Neuronal stem cell (in vitro differentiated cells): Measurements from ENCODE around the gene SP140L.

Experiments
- DNase-seq: peaks from one replicate; pipeline ENCODE4 v3.0.0-alpha.2; 2013; ENCODE audit warnings: low spot score
- H2AFZ ChIP-seq: one replicate; pipeline ENCODE4 v1.6.1; 2013; ENCODE audit warnings: mild to moderate bottlenecking, low read length, inconsistent platforms
- H2AK5ac ChIP-seq: 2 replicates; pipeline ENCODE4 v1.6.1; 2013; ENCODE audit warnings: low read depth, mild to moderate bottlenecking, inconsistent platforms, low read length, moderate library complexity, mixed read lengths
- H2BK120ac ChIP-seq: 2 replicates; pipeline ENCODE4 v1.6.1; 2013; ENCODE audit warnings: low read depth, mild to moderate bottlenecking, inconsistent platforms, low read length, moderate library complexity, mixed read lengths
- H2BK12ac ChIP-seq: one replicate; pipeline ENCODE4 v1.6.1; 2013; ENCODE audit warnings: low read length, inconsistent platforms
- H2BK15ac ChIP-seq: 2 replicates; pipeline ENCODE4 v1.6.1; 2013; ENCODE audit warnings: mild to moderate bottlenecking, low read length, inconsistent platforms, mixed read lengths
- H2BK5ac ChIP-seq: one replicate; pipeline ENCODE4 v1.6.1; 2013; ENCODE audit warnings: inconsistent platforms, mild to moderate bottlenecking, low read length, moderate library complexity
- H3K14ac ChIP-seq: one replicate; pipeline ENCODE4 v1.6.1; 2013; ENCODE audit warnings: low read length, inconsistent platforms
- H3K18ac ChIP-seq: 2 replicates; pipeline ENCODE4 v1.6.1; 2013; ENCODE audit warnings: low read length, inconsistent platforms
- H3K23ac ChIP-seq: 2 replicates; pipeline ENCODE4 v1.6.1; 2013; ENCODE audit warnings: low read depth, mild to moderate bottlenecking, mixed read lengths, low read length, inconsistent platforms; ENCODE audit not compliant: poor library complexity
- H3K27ac ChIP-seq: replicated peaks from 3 replicates; pipeline ENCODE4 v1.5.1; 2013; ENCODE audit warnings: low read length, inconsistent platforms
- H3K27me3 ChIP-seq, 3 experiments: 2 replicates each; pipeline ENCODE4 v1.6.1; 2013; ENCODE audit warnings: low read length in 3 of 3, mild to moderate bottlenecking in 2 of 3, inconsistent platforms in 1 of 3, low read depth in 1 of 3, mixed read lengths in 1 of 3, moderate library complexity in 1 of 3; ENCODE audit not compliant: control insufficient read depth in 3 of 3, insufficient read depth in 3 of 3
- H3K36me3 ChIP-seq, 2 donors: replicated peaks in 1 of 2; 2 replicates each; pipeline ENCODE4 v1.6.1; 2013; ENCODE audit warnings: low read length in 2 of 2; ENCODE audit not compliant: control insufficient read depth in 2 of 2, insufficient read depth in 2 of 2
- H3K4ac ChIP-seq: 2 replicates; pipeline ENCODE4 v1.6.1; 2013; ENCODE audit warnings: inconsistent platforms, mild to moderate bottlenecking, low read length, moderate library complexity
- H3K4me1 ChIP-seq, 2 donors: 1 replicate in 1 of 2; 2 replicates in 1 of 2; pipeline ENCODE4 v1.6.1; 2013; ENCODE audit warnings: low read length in 2 of 2, low read depth in 1 of 2; ENCODE audit not compliant: control insufficient read depth in 2 of 2, insufficient read depth in 1 of 2
- H3K4me2 ChIP-seq: one replicate; pipeline ENCODE4 v1.6.1; 2013; ENCODE audit warnings: mild to moderate bottlenecking, low read length, inconsistent platforms; ENCODE audit not compliant: insufficient read depth, poor library complexity, severe bottlenecking
- H3K4me3 ChIP-seq, 2 donors: 2 replicates each; pipeline ENCODE4 v1.5.1; 2013; ENCODE audit warnings: low read length in 2 of 2, mild to moderate bottlenecking in 2 of 2, inconsistent platforms in 1 of 2, moderate library complexity in 1 of 2
- H3K79me1 ChIP-seq: one replicate; pipeline ENCODE4 v1.6.1; 2013; ENCODE audit warnings: low read depth, mild to moderate bottlenecking, inconsistent platforms, low read length, moderate library complexity
- H3K9ac ChIP-seq: one replicate; pipeline ENCODE4 v1.6.1; 2013; ENCODE audit warnings: mild to moderate bottlenecking, low read depth, low read length, inconsistent platforms; ENCODE audit not compliant: poor library complexity
- H3K9me3 ChIP-seq, 2 donors: replicated peaks in 1 of 2; 2 replicates each; pipeline versions ENCODE3 to v1.6.1; 2013; ENCODE audit warnings: low read length in 2 of 2, mild to moderate bottlenecking in 2 of 2, inconsistent platforms in 1 of 2, low read depth in 1 of 2, mixed read lengths in 1 of 2, moderate library complexity in 1 of 2; ENCODE audit not compliant: control insufficient read depth in 2 of 2, insufficient read depth in 1 of 2
- H4K8ac ChIP-seq: one replicate; pipeline ENCODE4 v1.6.1; 2013; ENCODE audit warnings: low read depth, mild to moderate bottlenecking, inconsistent platforms, low read length, moderate library complexity
- H4K91ac ChIP-seq: one replicate; pipeline ENCODE4 v1.6.1; 2013; ENCODE audit warnings: low read length, low read depth, mild to moderate bottlenecking, inconsistent platforms; ENCODE audit not compliant: poor library complexity
- WGBS, 2 donors: extraction: QIAGEN DNeasy Blood & Tissue Kit; methylation state at CpG; one replicate each; pipeline ENCODE4 v1.1.7; 2013; ENCODE audit warnings: missing lambda C conversion rate in 2 of 2, mixed read lengths in 1 of 2; ENCODE audit not compliant: insufficient read length in 2 of 2, insufficient replicate concordance in 1 of 2; ENCODE audit errors: extremely low coverage in 2 of 2; 5-methylcytosine and 5-hydroxymethylcytosine counted together

Gene SP140L

GRCh38 chr2:230329946-230330605 lies 3.1 kb downstream of the SP140L start:
- Histone ChIP-seq H2BK120ac (no peak overlapping the region), H2BK12ac (no peak overlapping the region), H3K4me3 (no peak overlapping the region), H4K8ac (no peak overlapping the region), H2BK15ac (no peak overlapping the region), H2AK5ac (no peak overlapping the region), H4K91ac (no peak overlapping the region), H2AFZ (no peak overlapping the region), H2BK5ac (no peak overlapping the region), H3K9me3 (no peaks in the 10 kb centered on the region), H3K27me3 (no peaks in the 10 kb centered on the region), H3K14ac (no peak overlapping the region), H3K4ac (no peak overlapping the region), H3K79me1 (no peaks in the 10 kb centered on the region), H3K4me2 (no peak overlapping the region), H3K9ac (no peak overlapping the region), H3K18ac (no peak overlapping the region), H3K23ac (no peak overlapping the region), H3K27ac (no peak overlapping the region), H3K4me1 (peaks cover 0 to 2% of the 10 kb centered on the region in 2 donors), H3K36me3 (no peaks in the 10 kb centered on the region)
- WGBS, 2 donors, result no CpG with 5 or more reads among the region's 7 CpGs
- no peak for DNase-seq

DNA sequence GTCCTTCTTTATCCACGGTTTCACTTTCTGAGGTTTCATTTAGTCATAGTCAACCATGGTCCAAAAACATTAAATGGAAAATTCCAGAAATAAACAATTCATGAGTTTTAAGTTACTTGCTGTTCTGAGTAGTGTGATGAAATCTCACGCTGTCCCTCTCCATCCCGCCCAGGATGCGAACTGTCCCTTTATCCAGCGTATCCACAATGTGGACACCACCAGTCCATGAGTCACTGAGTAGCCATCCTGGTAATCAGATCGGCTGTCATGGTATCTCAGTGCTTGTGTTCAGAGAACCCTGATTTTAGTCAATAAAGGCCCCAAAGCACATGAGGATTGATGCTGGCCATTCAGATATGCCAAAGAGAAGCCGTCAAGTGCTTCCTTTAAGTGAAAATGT lies 3.7 kb downstream of the SP140L start:
- H3K4me3 ChIP-seq, result no peak overlapping the region
- H3K18ac ChIP-seq, result no peak overlapping the region
- no peak overlapping the region for H3K14ac ChIP-seq

DNA sequence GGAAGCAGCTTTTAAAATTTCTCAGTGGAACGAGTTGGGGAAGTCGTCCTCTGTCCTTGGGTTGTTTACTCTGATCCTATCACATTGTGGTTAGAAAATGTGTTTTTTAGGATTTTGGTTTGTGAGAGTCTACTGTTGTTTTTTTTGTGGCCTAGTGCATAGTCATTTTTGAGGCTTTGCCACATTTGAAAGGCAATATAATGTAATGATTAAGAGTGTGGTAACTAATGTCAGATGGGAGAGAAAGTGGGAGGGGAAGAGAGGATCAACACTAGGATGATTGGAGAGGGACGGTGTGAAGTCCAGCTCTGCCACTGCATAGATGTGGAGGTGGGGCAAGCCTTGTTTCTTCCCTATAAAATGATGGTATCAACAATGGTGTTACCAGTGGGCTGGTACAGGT lies 8.5 kb downstream of the SP140L start:
- DNase-seq, result no peak
- Histone ChIP-seq H3K9me3 (no peaks in the 10 kb centered on the region), H2BK12ac (no peak overlapping the region), H3K23ac (no peak overlapping the region), H3K27me3 (no peaks in the 10 kb centered on the region), H2BK5ac (no peak overlapping the region), H3K14ac (no peak overlapping the region), H2BK15ac (no peak overlapping the region), H2BK120ac (no peak overlapping the region), H4K91ac (no peak overlapping the region), H3K4me1 (peaks cover 0 to 2% of the 10 kb centered on the region in 2 donors), H3K4ac (no peak overlapping the region), H4K8ac (no peak overlapping the region), H3K36me3 (no peaks in the 10 kb centered on the region), H3K18ac (no peak overlapping the region), H3K4me2 (no peak overlapping the region), H2AK5ac (no peak overlapping the region), H3K27ac (no peak overlapping the region), H3K9ac (no peak overlapping the region), H3K79me1 (no peaks in the 10 kb centered on the region), H2AFZ (no peak overlapping the region), H3K4me3 (no peak overlapping the region)
- no CpG with 5 or more reads among the region's 3 CpGs for WGBS, 2 donors

More for the DNA sequence above, 3.7 kb downstream of the SP140L start:
- WGBS, 2 donors, result no CpG with 5 or more reads among the region's 7 CpGs
- Histone ChIP-seq H4K91ac (no peak overlapping the region), H2BK12ac (no peak overlapping the region), H4K8ac (no peak overlapping the region), H3K9ac (no peak overlapping the region), H3K79me1 (no peaks in the 10 kb centered on the region), H3K9me3 (no peaks in the 10 kb centered on the region), H3K23ac (no peak overlapping the region), H3K4me1 (peaks cover 0 to 2% of the 10 kb centered on the region in 2 donors), H3K27ac (no peak overlapping the region), H2BK15ac (no peak overlapping the region), H3K27me3 (no peaks in the 10 kb centered on the region), H2BK120ac (no peak overlapping the region), H2AFZ (no peak overlapping the region), H3K4ac (no peak overlapping the region), H2AK5ac (no peak overlapping the region), H3K4me2 (no peak overlapping the region), H3K36me3 (no peaks in the 10 kb centered on the region), H2BK5ac (no peak overlapping the region)
- DNase-seq, result no peak

GRCh38 chr2:230335864-230336506 lies 9.0 kb downstream of the SP140L start:
- Histone ChIP-seq H4K91ac (no peak overlapping the region), H2BK15ac (no peak overlapping the region), H3K27ac (no peak overlapping the region), H2BK5ac (no peak overlapping the region), H3K4me1 (no peaks in the 10 kb centered on the region), H3K18ac (no peak overlapping the region), H3K79me1 (no peaks in the 10 kb centered on the region), H3K27me3 (no peaks in the 10 kb centered on the region), H3K9me3 (no peaks in the 10 kb centered on the region), H3K9ac (no peak overlapping the region), H3K4me2 (no peak overlapping the region), H2BK12ac (no peak overlapping the region), H3K36me3 (no peaks in the 10 kb centered on the region), H2AFZ (no peak overlapping the region), H4K8ac (no peak overlapping the region), H3K4ac (no peak overlapping the region), H3K14ac (no peak overlapping the region), H3K4me3 (no peak overlapping the region), H3K23ac (no peak overlapping the region), H2AK5ac (no peak overlapping the region), H2BK120ac (no peak overlapping the region)
- WGBS, 2 donors, result no CpG with 5 or more reads among the region's 3 CpGs
- DNase-seq, result no peak
